GM18511 (cell line): ENCODE measurements around the gene EPB41L2.
"Not testable (repeated sequence)": the region's sequence is repeated elsewhere in the genome, so short reads cannot be mapped to it uniquely, and the experiment has no call there.

Experiments
- ATAC-seq: cut with Tn5 transposase; IDR thresholded peaks from one replicate; pipeline ENCODE4 v1.9.1; 2021; ENCODE audit warnings: mild to moderate bottlenecking, moderate library complexity; ENCODE audit not compliant: unreplicated experiment

EPB41L2 gene

GRCh38 chr6:130824978-130825694 lies 237.9 kb downstream of the EPB41L2 start:
- no peak for ATAC-seq

GRCh38 chr6:130822736-130823135 lies 240.3 kb downstream of the EPB41L2 start:
- ATAC-seq = no peak

GRCh38 chr6:130815200-130816071 lies 247.6 kb downstream of the EPB41L2 start:
- ATAC-seq = no peak

- no peak for ATAC-seq
These were observed 248.5 kb downstream of the EPB41L2 start for GRCh38 chr6:130814506-130814905.

GRCh38 chr6:130811932-130812331 lies 251.1 kb downstream of the EPB41L2 start:
- no peak for ATAC-seq

GRCh38 chr6:130810307-130811030 lies 252.6 kb downstream of the EPB41L2 start:
- no peak for ATAC-seq

GRCh38 chr6:130801368-130801767 lies 261.7 kb downstream of the EPB41L2 start:
- ATAC-seq = not testable (repeated sequence)

- no peak for ATAC-seq
These were observed 266.0 kb downstream of the EPB41L2 start for GRCh38 chr6:130797061-130797460.

GRCh38 chr6:130796313-130796905 lies 266.6 kb downstream of the EPB41L2 start:
- ATAC-seq = no peak

GRCh38 chr6:130794738-130795137 lies 268.3 kb downstream of the EPB41L2 start:
- no peak for ATAC-seq

GRCh38 chr6:130794010-130794697 lies 268.9 kb downstream of the EPB41L2 start:
- ATAC-seq = no peak
